HepG2 (cell line): ENCODE data around the gene REM2. TPM values are rescaled to one million over a fixed set of nuclear protein-coding genes. Genes with fewer than 3 reads are reported as not detected.
A peak's percentile ranks its signal among the peaks of the same experiment; 100 is the strongest.

ENCODE experiments used
- CCDC6 ChIP-seq: sonication (generic); formaldehyde crosslinking; IDR thresholded peaks from 2 replicates; pipeline ENCODE4 v1.8.1; 2022; ENCODE audit warnings: mild to moderate bottlenecking, missing genetic modification reagents, moderate library complexity
- CHD2 ChIP-seq: IDR thresholded peaks from 2 replicates; pipeline ENCODE4 v1.6.1; 2011; ENCODE audit warnings: low read depth, low read length, improper control_type of control experiment
- GATAD2A ChIP-seq: IDR thresholded peaks from 2 replicates; pipeline ENCODE4 v1.6.1; 2016
- MBNL3 ChIP-seq: fragments of 250-450 bp; sonication (Bioruptor Pico); conservative IDR thresholded peaks from 2 replicates; pipeline ENCODE4 v1.8.0; 2022; ENCODE audit warnings: mild to moderate bottlenecking, inconsistent platforms
- PHF21A ChIP-seq: sonication (generic); formaldehyde crosslinking; IDR thresholded peaks from 2 replicates; pipeline ENCODE4 v1.5.0; 2020; ENCODE audit warnings: mild to moderate bottlenecking, missing genetic modification reagents
- SIX1 ChIP-seq: sonication (generic); formaldehyde crosslinking; IDR thresholded peaks from 2 replicates; pipeline ENCODE4 v1.4.0; 2020; ENCODE audit warnings: missing genetic modification reagents, borderline replicate concordance
- TP53 ChIP-seq: sonication (generic); formaldehyde crosslinking; conservative IDR thresholded peaks from 2 replicates; pipeline ENCODE4 v1.4.0; 2020; ENCODE audit warnings: missing genetic modification reagents
- WIZ ChIP-seq: sonication (generic); formaldehyde crosslinking; IDR thresholded peaks from 2 replicates; pipeline ENCODE4 v1.5.1; 2020; ENCODE audit warnings: mild to moderate bottlenecking, missing genetic modification reagents
- ZBTB42 ChIP-seq: sonication (generic); formaldehyde crosslinking; IDR thresholded peaks from 2 replicates; pipeline ENCODE4 v1.5.0; 2020; ENCODE audit warnings: mild to moderate bottlenecking, missing genetic modification reagents
- ZNF44 ChIP-seq: sonication (generic); formaldehyde crosslinking; IDR thresholded peaks from 2 replicates; pipeline ENCODE4 v1.5.1; 2020; ENCODE audit warnings: mild to moderate bottlenecking, missing genetic modification reagents
- ZNF484 ChIP-seq: sonication (generic); formaldehyde crosslinking; IDR thresholded peaks from 2 replicates; pipeline ENCODE4 v1.5.1; 2020; ENCODE audit warnings: mild to moderate bottlenecking, low read depth, missing genetic modification reagents, borderline replicate concordance
- ZNF567 ChIP-seq: sonication (generic); formaldehyde crosslinking; IDR thresholded peaks from 2 replicates; pipeline ENCODE4 v1.8.1; 2023; ENCODE audit warnings: mild to moderate bottlenecking, missing genetic modification reagents, borderline replicate concordance
- ZNF724P ChIP-seq: sonication (generic); formaldehyde crosslinking; IDR thresholded peaks from 2 replicates; pipeline ENCODE4 v1.8.0; 2022; ENCODE audit warnings: missing genetic modification reagents, borderline replicate concordance
- polyA plus RNA-seq, 8 experiments: library from polyadenylated mRNA; depleted of rRNA in 3 of 8; stranded (reverse) in 7 of 8; unstranded in 1 of 8; fragments of >200 nt; fragmentation: Illumina TruSeq in 4 of 8; extraction: Trizol in 4 of 8; gene quantifications; 2 replicates each; pipeline versions ENCODE4 v1.2.1 to v1.2.3, GENCODE V29; 2011 to 2016; ENCODE audit warnings: low read depth in 4 of 8, missing spikeins in 1 of 8, mixed read lengths in 1 of 8; ENCODE audit not compliant: insufficient read depth in 1 of 8
- total RNA-seq, 5 experiments: library from RNA; depleted of rRNA; stranded (reverse); fragments of >200 nt; fragmentation: Illumina TruSeq; extraction: Trizol; gene quantifications; 2 replicates each; pipeline ENCODE4 v1.2.3, GENCODE V29; 2016; ENCODE audit warnings: low read depth in 1 of 5
- TF ChIP-seq, protein P1 (sequence below): sonication (generic); formaldehyde crosslinking; IDR thresholded peaks from 2 replicates; pipeline ENCODE4 v1.5.0; 2020; ENCODE audit warnings: mild to moderate bottlenecking, missing genetic modification reagents, borderline replicate concordance
- TF ChIP-seq, protein P2 (sequence below): sonication (generic); formaldehyde crosslinking; IDR thresholded peaks from 2 replicates; pipeline ENCODE4 v1.8.0; 2022; ENCODE audit warnings: missing genetic modification reagents, mild to moderate bottlenecking, moderate library complexity, borderline replicate concordance
- TF ChIP-seq, protein P3 (sequence below): IDR thresholded peaks from 2 replicates; pipeline ENCODE4 v1.6.1; 2012; ENCODE audit warnings: inconsistent platforms
- TF ChIP-seq, protein P4 (sequence below): sonication (generic); formaldehyde crosslinking; IDR thresholded peaks from 2 replicates; pipeline ENCODE4 v1.5.1; 2020; ENCODE audit warnings: mild to moderate bottlenecking, missing genetic modification reagents

Gene REM2
- total and polyA plus RNA-seq, 2 of the 13 experiments (the other 11 are each of a cell fraction or from before 2014, with no cell fraction given): 0.20 TPM; not detected in 1

DNA sequence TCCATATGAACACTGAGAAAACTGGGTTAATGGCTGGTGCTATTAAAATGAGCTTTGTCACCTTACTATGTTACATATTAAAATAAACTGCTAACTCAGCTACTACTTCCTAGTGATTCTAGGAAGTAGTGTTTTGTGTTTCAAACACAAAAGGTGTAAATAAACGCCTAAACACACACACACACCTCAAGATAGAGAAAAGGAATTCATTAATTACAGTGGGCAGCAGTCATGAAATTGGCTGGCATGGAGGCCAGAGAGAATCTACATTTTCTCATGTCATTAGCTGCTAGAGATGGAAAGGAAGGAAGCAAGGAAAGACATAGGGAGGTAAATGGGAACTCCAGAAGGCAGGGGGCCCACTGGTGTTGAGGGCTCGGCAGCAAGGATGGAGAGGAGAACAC is 46.9 kb downstream of the REM2 start (continued):
- no peak for TF ChIP-seq WIZ (CRISPR knock-in tag)
- peak; percentile 19; the same call in 1 of the 2 replicates for TF ChIP-seq SIX1 (CRISPR knock-in tag)
- TF ChIP-seq, protein P1, sequence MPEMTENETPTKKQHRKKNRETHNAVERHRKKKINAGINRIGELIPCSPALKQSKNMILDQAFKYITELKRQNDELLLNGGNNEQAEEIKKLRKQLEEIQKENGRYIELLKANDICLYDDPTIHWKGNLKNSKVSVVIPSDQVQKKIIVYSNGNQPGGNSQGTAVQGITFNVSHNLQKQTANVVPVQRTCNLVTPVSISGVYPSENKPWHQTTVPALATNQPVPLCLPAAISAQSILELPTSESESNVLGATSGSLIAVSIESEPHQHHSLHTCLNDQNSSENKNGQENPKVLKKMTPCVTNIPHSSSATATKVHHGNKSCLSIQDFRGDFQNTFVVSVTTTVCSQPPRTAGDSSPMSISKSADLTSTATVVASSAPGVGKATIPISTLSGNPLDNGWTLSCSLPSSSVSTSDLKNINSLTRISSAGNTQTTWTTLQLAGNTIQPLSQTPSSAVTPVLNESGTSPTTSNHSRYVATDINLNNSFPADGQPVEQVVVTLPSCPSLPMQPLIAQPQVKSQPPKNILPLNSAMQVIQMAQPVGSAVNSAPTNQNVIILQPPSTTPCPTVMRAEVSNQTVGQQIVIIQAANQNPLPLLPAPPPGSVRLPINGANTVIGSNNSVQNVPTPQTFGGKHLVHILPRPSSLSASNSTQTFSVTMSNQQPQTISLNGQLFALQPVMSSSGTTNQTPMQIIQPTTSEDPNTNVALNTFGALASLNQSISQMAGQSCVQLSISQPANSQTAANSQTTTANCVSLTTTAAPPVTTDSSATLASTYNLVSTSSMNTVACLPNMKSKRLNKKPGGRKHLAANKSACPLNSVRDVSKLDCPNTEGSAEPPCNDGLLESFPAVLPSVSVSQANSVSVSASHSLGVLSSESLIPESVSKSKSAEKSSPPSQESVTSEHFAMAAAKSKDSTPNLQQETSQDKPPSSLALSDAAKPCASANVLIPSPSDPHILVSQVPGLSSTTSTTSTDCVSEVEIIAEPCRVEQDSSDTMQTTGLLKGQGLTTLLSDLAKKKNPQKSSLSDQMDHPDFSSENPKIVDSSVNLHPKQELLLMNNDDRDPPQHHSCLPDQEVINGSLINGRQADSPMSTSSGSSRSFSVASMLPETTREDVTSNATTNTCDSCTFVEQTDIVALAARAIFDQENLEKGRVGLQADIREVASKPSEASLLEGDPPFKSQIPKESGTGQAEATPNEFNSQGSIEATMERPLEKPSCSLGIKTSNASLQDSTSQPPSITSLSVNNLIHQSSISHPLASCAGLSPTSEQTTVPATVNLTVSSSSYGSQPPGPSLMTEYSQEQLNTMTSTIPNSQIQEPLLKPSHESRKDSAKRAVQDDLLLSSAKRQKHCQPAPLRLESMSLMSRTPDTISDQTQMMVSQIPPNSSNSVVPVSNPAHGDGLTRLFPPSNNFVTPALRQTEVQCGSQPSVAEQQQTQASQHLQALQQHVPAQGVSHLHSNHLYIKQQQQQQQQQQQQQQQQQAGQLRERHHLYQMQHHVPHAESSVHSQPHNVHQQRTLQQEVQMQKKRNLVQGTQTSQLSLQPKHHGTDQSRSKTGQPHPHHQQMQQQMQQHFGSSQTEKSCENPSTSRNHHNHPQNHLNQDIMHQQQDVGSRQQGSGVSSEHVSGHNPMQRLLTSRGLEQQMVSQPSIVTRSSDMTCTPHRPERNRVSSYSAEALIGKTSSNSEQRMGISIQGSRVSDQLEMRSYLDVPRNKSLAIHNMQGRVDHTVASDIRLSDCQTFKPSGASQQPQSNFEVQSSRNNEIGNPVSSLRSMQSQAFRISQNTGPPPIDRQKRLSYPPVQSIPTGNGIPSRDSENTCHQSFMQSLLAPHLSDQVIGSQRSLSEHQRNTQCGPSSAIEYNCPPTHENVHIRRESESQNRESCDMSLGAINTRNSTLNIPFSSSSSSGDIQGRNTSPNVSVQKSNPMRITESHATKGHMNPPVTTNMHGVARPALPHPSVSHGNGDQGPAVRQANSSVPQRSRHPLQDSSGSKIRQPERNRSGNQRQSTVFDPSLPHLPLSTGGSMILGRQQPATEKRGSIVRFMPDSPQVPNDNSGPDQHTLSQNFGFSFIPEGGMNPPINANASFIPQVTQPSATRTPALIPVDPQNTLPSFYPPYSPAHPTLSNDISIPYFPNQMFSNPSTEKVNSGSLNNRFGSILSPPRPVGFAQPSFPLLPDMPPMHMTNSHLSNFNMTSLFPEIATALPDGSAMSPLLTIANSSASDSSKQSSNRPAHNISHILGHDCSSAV: 0 out of 2 replicates have a peak, but pooled peaks have one; percentile 72
- TF ChIP-seq ZNF724P (CRISPR knock-in tag): peak; percentile 22; the same call in 1 of the 2 replicates
- TF ChIP-seq PHF21A (CRISPR knock-in tag): peak; percentile 10; the same call in 1 of the 2 replicates
- TF ChIP-seq GATAD2A (CRISPR knock-in tag): no peak
- TF ChIP-seq CHD2: no peak
- no peak for TF ChIP-seq ZNF484
- 0 out of 2 replicates have a peak, but pooled peaks have one; percentile 4 for TF ChIP-seq TP53 (CRISPR knock-in tag)
- TF ChIP-seq ZBTB42: 0 out of 2 replicates have a peak, but pooled peaks have one; percentile 62
- peak; percentile 86 for TF ChIP-seq CCDC6 (CRISPR knock-in tag)
- TF ChIP-seq MBNL3: no peak
- 0 out of 2 replicates have a peak, but pooled peaks have one; percentile 12 for TF ChIP-seq ZNF567
- TF ChIP-seq ZNF44: peak; percentile 18; the same call in 1 of the 2 replicates
- TF ChIP-seq, protein P2, sequence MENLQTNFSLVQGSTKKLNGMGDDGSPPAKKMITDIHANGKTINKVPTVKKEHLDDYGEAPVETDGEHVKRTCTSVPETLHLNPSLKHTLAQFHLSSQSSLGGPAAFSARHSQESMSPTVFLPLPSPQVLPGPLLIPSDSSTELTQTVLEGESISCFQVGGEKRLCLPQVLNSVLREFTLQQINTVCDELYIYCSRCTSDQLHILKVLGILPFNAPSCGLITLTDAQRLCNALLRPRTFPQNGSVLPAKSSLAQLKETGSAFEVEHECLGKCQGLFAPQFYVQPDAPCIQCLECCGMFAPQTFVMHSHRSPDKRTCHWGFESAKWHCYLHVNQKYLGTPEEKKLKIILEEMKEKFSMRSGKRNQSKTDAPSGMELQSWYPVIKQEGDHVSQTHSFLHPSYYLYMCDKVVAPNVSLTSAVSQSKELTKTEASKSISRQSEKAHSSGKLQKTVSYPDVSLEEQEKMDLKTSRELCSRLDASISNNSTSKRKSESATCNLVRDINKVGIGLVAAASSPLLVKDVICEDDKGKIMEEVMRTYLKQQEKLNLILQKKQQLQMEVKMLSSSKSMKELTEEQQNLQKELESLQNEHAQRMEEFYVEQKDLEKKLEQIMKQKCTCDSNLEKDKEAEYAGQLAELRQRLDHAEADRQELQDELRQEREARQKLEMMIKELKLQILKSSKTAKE: peak; percentile 18; the same call in 1 of the 2 replicates
- TF ChIP-seq, protein P3, sequence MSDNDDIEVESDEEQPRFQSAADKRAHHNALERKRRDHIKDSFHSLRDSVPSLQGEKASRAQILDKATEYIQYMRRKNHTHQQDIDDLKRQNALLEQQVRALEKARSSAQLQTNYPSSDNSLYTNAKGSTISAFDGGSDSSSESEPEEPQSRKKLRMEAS: no peak
- TF ChIP-seq, protein P4, sequence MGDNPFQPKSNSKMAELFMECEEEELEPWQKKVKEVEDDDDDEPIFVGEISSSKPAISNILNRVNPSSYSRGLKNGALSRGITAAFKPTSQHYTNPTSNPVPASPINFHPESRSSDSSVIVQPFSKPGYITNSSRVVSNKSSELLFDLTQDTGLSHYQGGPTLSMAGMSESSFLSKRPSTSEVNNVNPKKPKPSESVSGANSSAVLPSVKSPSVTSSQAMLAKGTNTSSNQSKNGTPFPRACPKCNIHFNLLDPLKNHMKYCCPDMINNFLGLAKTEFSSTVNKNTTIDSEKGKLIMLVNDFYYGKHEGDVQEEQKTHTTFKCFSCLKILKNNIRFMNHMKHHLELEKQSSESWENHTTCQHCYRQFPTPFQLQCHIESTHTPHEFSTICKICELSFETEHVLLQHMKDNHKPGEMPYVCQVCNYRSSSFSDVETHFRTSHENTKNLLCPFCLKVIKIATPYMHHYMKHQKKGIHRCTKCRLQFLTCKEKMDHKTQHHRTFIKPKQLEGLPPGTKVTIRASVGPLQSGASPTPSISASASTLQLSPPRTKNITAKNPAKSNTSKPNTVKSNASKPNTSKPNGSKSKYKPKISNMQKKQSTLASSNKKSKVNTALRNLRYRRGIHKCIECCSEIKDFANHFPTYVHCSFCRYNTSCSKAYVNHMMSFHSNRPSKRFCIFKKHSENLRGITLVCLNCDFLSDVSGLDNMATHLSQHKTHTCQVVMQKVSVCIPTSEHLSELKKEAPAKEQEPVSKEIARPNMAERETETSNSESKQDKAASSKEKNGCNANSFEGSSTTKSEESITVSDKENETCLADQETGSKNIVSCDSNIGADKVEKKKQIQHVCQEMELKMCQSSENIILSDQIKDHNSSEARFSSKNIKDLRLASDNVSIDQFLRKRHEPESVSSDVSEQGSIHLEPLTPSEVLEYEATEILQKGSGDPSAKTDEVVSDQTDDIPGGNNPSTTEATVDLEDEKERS (CRISPR knock-in tag): peak; percentile 7; the same call in 1 of the 2 replicates
